HL-60/S4 treated with phorbol 12-myristate 13-acetate at 8.2 ng/mL for 4 days and 3 days (cell line): ENCODE measurements around the gene NXPE2.

ENCODE experiments used
- in situ Hi-C: fragments of 300-500 bp; cut with MboI; formaldehyde crosslinking; loops from 2 replicates; pipeline ENCODE4 v1.15.0; 2022; ENCODE audit warnings: low sequenced_read_pairs

Gene NXPE2

GRCh38 chr11:114736806-114737205 is 58.5 kb downstream of the NXPE2 start:
- in situ Hi-C loops: no loop called here

- in situ Hi-C loops: no loop called here
Measured at GRCh38 chr11:114738954-114739353, 60.6 kb downstream of the NXPE2 start.

GRCh38 chr11:114745150-114745671 is 66.9 kb downstream of the NXPE2 start:
- in situ Hi-C loops: no loop called here

- in situ Hi-C loops: no loop called here
Measured at GRCh38 chr11:114746013-114746412, 67.7 kb downstream of the NXPE2 start.
